WTC11 (cell line): ENCODE results near the gene IL18R1. TPM values are rescaled to one million over a fixed set of nuclear protein-coding genes. Genes with fewer than 3 reads are reported as not detected.

Source experiments
- ATAC-seq: fragments of 200-7000 bp; cut with Tn5 transposase; 2 replicates; pipeline ENCODE4 v1.10.0; 2021; ENCODE audit warnings: mild to moderate bottlenecking, moderate library complexity
- CTCF ChIA-PET: fragments of 300-600 bp; sonication (Branson Sonifier 250); formaldehyde crosslinking; loops from one replicate; lab custom pipeline; 2021; ENCODE audit warnings: antibody characterized with exemption; lab: Charles Lee
- POLR2A ChIA-PET: fragments of 350-600 bp; sonication (Branson Sonifier 250); formaldehyde crosslinking; loops from one replicate; lab custom pipeline; 2021; ENCODE audit warnings: antibody characterized with exemption; lab: Charles Lee
- DNase-seq: peaks from one replicate; pipeline ENCODE4 v3.0.0; 2021; ENCODE audit warnings: low spot score
- H3K27ac Mint-ChIP-seq: 2 replicates; pipeline ENCODE4 v1.8.0; 2021; ENCODE audit warnings: mixed read lengths
- H3K27me3 Mint-ChIP-seq: 2 replicates; pipeline ENCODE4 v1.8.0; 2021; ENCODE audit warnings: low read depth, mild to moderate bottlenecking, moderate library complexity, mixed read lengths
- H3K36me3 Mint-ChIP-seq: 2 replicates; pipeline ENCODE4 v1.8.0; 2021; ENCODE audit warnings: mixed read lengths
- H3K4me1 Mint-ChIP-seq: 2 replicates; pipeline ENCODE4 v1.8.0; 2022; ENCODE audit warnings: mixed read lengths
- H3K4me3 Mint-ChIP-seq: 2 replicates; pipeline ENCODE4 v1.8.0; 2021; ENCODE audit warnings: mild to moderate bottlenecking, moderate library complexity, mixed read lengths
- H3K9me3 Mint-ChIP-seq: 2 replicates; pipeline ENCODE4 v1.8.0; 2021; ENCODE audit warnings: mixed read lengths
- CTCF ChIP-seq: fragments of 200-600 bp; IDR thresholded peaks from 2 replicates; pipeline ENCODE4 v1.8.0; 2022; ENCODE audit warnings: antibody characterized with exemption
- EMX1 ChIP-seq: fragments of 250-450 bp; sonication (Bioruptor Pico); IDR thresholded peaks from 2 replicates; pipeline ENCODE4 v1.8.0; 2021; ENCODE audit warnings: mild to moderate bottlenecking
- FOXK1 ChIP-seq: sonication (generic); formaldehyde crosslinking; IDR thresholded peaks from 2 replicates; pipeline ENCODE4 v1.8.0; 2022; ENCODE audit warnings: mild to moderate bottlenecking, moderate library complexity, missing genetic modification reagents
- FOXP4 ChIP-seq: sonication (generic); formaldehyde crosslinking; IDR thresholded peaks from 2 replicates; pipeline ENCODE4 v1.8.0; 2022; ENCODE audit warnings: mild to moderate bottlenecking, missing genetic modification reagents
- RELA ChIP-seq: sonication (generic); formaldehyde crosslinking; IDR thresholded peaks from 2 replicates; pipeline ENCODE4 v1.8.1; 2022; ENCODE audit warnings: missing genetic modification reagents, mild to moderate bottlenecking, borderline replicate concordance
- SMAD3 ChIP-seq: sonication (generic); formaldehyde crosslinking; IDR thresholded peaks from 2 replicates; pipeline ENCODE4 v1.8.0; 2022; ENCODE audit warnings: missing genetic modification reagents, mild to moderate bottlenecking, borderline replicate concordance
- SMAD4 ChIP-seq: sonication (generic); formaldehyde crosslinking; IDR thresholded peaks from 2 replicates; pipeline ENCODE4 v1.8.0; 2022; ENCODE audit warnings: mild to moderate bottlenecking, missing genetic modification reagents
- SOX15 ChIP-seq: fragments of 250-450 bp; sonication (Bioruptor Pico); IDR thresholded peaks from 2 replicates; pipeline ENCODE4 v1.9.0; 2021; ENCODE audit warnings: mild to moderate bottlenecking
- TCF7 ChIP-seq: sonication (generic); formaldehyde crosslinking; IDR thresholded peaks from 2 replicates; pipeline ENCODE4 v1.8.0; 2022; ENCODE audit warnings: mild to moderate bottlenecking, low read depth, missing genetic modification reagents, moderate library complexity
- TEAD4 ChIP-seq: sonication (generic); formaldehyde crosslinking; IDR thresholded peaks from 2 replicates; pipeline ENCODE4 v1.8.0; 2022; ENCODE audit warnings: mild to moderate bottlenecking, missing genetic modification reagents
- TP53 ChIP-seq: sonication (generic); formaldehyde crosslinking; IDR thresholded peaks from 2 replicates; pipeline ENCODE4 v1.8.1; 2023; ENCODE audit warnings: mild to moderate bottlenecking, missing genetic modification reagents
- USF2 ChIP-seq: sonication (generic); formaldehyde crosslinking; IDR thresholded peaks from 2 replicates; pipeline ENCODE4 v1.8.1; 2023; ENCODE audit warnings: mild to moderate bottlenecking, missing genetic modification reagents, moderate library complexity
- ZBTB21 ChIP-seq: sonication (generic); formaldehyde crosslinking; IDR thresholded peaks from 2 replicates; pipeline ENCODE4 v1.8.1; 2023; ENCODE audit warnings: mild to moderate bottlenecking, missing genetic modification reagents, borderline replicate concordance
- ZNF121 ChIP-seq: sonication (generic); formaldehyde crosslinking; IDR thresholded peaks from 2 replicates; pipeline ENCODE4 v1.8.0; 2023; ENCODE audit warnings: missing genetic modification reagents
- ZNF219 ChIP-seq: sonication (generic); formaldehyde crosslinking; IDR thresholded peaks from 2 replicates; pipeline ENCODE4 v1.8.0; 2023; ENCODE audit warnings: missing genetic modification reagents, mild to moderate bottlenecking, borderline replicate concordance
- ZNF232 ChIP-seq: sonication (generic); formaldehyde crosslinking; IDR thresholded peaks from 2 replicates; pipeline ENCODE4 v1.8.0; 2022; ENCODE audit warnings: mild to moderate bottlenecking, missing genetic modification reagents
- ZNF317 ChIP-seq: sonication (generic); formaldehyde crosslinking; IDR thresholded peaks from 2 replicates; pipeline ENCODE4 v1.8.1; 2023; ENCODE audit warnings: low read depth, mild to moderate bottlenecking, moderate library complexity, missing genetic modification reagents, borderline replicate concordance
- ZNF425 ChIP-seq: fragments of 250-450 bp; sonication (Bioruptor Pico); conservative IDR thresholded peaks from 2 replicates; pipeline ENCODE4 v1.9.0; 2021; ENCODE audit warnings: mild to moderate bottlenecking
- total RNA-seq: library from RNA; stranded (reverse); gene quantifications from 3 replicates; pipeline ENCODE4 v1.2.3, GENCODE V29; 2021

IL18R1 gene
- total RNA-seq, 1 experiment from 2014 or later = not detected

GRCh38 chr2:102337481-102338386 lies 17.9 kb upstream of the IL18R1 start:
- no peak for TF ChIP-seq CTCF
- no peak for TF ChIP-seq RELA (CRISPR knock-in tag)
- TF ChIP-seq ZNF121 (CRISPR knock-in tag) = no peak
- TF ChIP-seq ZNF425 (CRISPR knock-in tag) = no peak
- no peak for TF ChIP-seq EMX1 (CRISPR knock-in tag)
- TF ChIP-seq FOXP4 (CRISPR knock-in tag) = no peak
- no peak for TF ChIP-seq ZNF317 (CRISPR knock-in tag)
- no peak overlapping the region for H3K27ac Mint-ChIP-seq
- POLR2A ChIA-PET = no interaction called here
- no peak for DNase-seq
- no peaks in the 10 kb centered on the region for H3K36me3 Mint-ChIP-seq
- no peak overlapping the region for H3K4me3 Mint-ChIP-seq
- no peaks in the 10 kb centered on the region for H3K27me3 Mint-ChIP-seq
- H3K9me3 Mint-ChIP-seq = peaks cover 6% of the 10 kb centered on the region
- ATAC-seq = no peak
- no peaks in the 10 kb centered on the region for H3K4me1 Mint-ChIP-seq
- CTCF ChIA-PET = no interaction called here

- no peaks in the 10 kb centered on the region for H3K36me3 Mint-ChIP-seq
- H3K4me3 Mint-ChIP-seq = no peak overlapping the region
- DNase-seq (no peak), ATAC-seq (no peak)
- TF ChIP-seq USF2 (CRISPR knock-in tag) (no peak), ZBTB21 (no peak), ZNF121 (CRISPR knock-in tag) (no peak), SMAD3 (no peak), TCF7 (CRISPR knock-in tag) (no peak), ZNF232 (CRISPR knock-in tag) (no peak), TEAD4 (CRISPR knock-in tag) (no peak), ZNF219 (CRISPR knock-in tag) (no peak)
- no peaks in the 10 kb centered on the region for H3K4me1 Mint-ChIP-seq
- ChIA-PET POLR2A (no interaction called here), CTCF (interaction anchor here (0.6 kb wide), 2 partner anchors 15 to 131 kb away, joined by 3 to 4 read pairs; no protein-coding TSS in a partner anchor)
- no peaks in the 10 kb centered on the region for H3K9me3 Mint-ChIP-seq
- no peak overlapping the region for H3K27ac Mint-ChIP-seq
- no peaks in the 10 kb centered on the region for H3K27me3 Mint-ChIP-seq
Measured at GRCh38 chr2:102340778-102341177, 14.8 kb upstream of the IL18R1 start.

- Mint-ChIP-seq H3K9me3 (no peaks in the 10 kb centered on the region), H3K4me3 (no peak overlapping the region), H3K36me3 (no peaks in the 10 kb centered on the region), H3K4me1 (no peaks in the 10 kb centered on the region), H3K27me3 (no peaks in the 10 kb centered on the region), H3K27ac (no peak overlapping the region)
- CTCF ChIA-PET = interaction anchor here (1.5 kb wide), 1 partner anchor 177 kb away, joined by 5 read pairs; no protein-coding TSS in a partner anchor
- POLR2A ChIA-PET = no interaction called here
- no peak for DNase-seq
- ATAC-seq = no peak
- no peak for TF ChIP-seq FOXK1 (CRISPR knock-in tag)
- TF ChIP-seq SOX15 = no peak
- TF ChIP-seq TP53 (CRISPR knock-in tag) = no peak
- no peak for TF ChIP-seq SMAD4 (CRISPR knock-in tag)
Measured at GRCh38 chr2:102342888-102343287, 12.7 kb upstream of the IL18R1 start.
